ENCODE measurements around the gene RALGPS1.

The RALGPS1 gene

GRCh38 chr9:126914458-126915280 is at the start of gene RALGPS1:
Gene RALGPS1, plus strand, starts transcription at chr9:126914782. Its CDS starts 47,508 bp downstream, at chr9:126962290.
- DNase-seq (ENCODE audit: low spot score): peak; percentile 99

DNA sequence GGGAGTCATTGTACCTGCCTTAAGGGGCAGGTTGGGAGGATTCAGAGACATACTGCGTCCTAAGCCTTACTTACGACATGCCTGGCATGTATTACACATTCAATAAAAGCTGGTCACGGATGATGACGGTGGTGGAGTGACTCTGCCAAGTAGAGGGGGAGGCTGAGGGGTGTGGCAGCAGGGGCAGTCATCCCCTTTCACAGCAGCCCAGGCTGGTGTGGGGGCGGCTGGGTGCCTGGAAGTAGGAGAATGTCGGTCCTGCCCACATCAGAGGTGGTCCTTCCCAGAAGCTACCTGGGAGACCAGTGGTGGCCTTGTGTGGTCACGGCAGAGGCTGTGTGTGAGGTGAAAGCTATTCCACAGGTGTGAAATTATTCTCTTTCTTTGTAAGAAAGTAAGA is 45.2 kb upstream of the RALGPS1 start:
- no peak for DNase-seq (ENCODE audit: low spot score)

DNA sequence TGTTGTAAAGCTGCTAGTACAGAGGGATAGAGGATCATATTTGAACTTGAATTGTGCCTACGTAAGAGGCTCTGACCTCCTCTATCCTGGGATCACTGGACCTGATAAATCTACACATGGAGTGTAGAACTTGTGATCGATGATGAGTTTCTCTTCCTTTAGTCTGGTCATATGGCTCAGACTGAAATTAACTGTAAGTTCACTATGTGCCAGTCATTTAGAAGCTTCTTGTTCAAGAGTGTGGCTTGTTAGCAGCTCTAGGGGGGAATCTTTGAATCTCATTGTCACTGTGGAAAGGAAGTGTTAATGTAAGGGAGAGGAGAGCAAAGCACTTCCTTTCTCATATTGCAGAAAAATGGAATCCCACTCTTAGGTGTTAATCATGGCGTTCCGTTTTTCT is 42.1 kb upstream of the RALGPS1 start:
- no peak for DNase-seq (ENCODE audit: low spot score)

DNA sequence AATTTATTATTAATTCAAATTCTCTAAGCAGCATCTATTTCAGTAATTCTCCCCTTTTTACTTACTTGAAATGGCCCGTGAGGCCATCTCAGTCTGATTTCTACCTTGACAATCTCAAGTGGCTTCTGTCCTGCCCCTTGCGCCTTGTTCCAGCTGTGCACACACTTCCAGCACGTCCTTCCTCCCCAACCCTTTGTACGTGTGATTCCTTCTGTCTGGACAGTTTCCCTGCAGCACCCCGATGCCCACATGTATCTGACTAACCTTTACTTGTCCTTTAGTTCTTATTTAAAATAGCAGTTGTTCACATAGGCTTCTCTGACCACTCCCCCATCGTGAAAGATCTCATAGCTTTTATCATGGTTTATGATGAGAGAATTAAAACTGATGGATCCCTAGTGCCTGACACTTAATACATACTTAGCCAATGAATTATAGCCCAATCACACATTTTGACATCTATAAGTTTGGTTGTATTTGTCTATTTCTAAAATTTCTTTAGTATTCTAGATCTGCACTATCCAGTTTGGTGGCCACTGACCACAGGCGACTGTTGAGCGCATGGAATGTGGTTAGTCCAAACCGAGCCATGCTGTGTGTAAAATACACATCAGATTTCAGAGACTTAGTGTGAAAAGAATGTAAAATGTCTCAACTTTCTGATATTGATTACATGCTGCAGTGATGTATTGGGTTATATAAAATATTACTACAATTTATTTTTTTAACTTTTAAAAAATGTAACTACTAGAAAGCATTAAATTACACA is 39.9 kb upstream of the RALGPS1 start:
- no peak for DNase-seq (ENCODE audit: low spot score)

DNA sequence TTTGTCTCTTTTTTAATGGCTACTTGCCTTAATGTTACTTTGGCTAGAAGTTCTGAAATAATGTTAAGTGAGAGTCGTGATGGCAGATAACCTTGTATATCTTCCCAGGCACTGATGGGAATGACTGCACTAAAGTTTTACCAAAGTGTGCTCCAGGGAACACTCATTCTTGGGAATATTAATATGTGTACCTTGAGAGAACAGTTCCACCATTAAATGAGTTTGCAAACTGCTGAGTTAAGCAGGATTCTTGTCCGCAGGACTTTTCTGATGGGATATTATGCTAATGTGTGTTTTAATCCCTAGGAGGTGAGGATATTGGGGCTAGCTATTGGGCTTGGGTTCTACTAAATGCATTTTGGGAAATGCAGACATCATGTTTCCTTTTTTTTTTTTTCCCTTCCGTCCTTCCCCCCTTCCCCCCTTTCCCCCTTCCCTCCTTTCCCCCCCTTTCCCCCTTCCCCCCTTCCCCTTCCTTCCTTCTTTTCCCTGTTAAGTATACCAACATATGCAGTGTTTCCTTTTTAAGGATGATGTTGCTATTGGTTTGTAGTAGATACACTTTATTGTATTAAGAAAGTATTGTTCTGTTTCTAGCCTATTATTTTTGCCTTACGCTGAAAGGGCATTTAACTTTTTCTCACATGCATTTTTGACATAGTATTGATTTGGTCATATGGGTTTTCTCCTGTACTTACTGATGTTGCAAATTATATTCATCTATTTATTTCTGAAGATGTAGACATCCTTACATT is 38.6 kb upstream of the RALGPS1 start:
- no peak for DNase-seq (ENCODE audit: low spot score)

DNA sequence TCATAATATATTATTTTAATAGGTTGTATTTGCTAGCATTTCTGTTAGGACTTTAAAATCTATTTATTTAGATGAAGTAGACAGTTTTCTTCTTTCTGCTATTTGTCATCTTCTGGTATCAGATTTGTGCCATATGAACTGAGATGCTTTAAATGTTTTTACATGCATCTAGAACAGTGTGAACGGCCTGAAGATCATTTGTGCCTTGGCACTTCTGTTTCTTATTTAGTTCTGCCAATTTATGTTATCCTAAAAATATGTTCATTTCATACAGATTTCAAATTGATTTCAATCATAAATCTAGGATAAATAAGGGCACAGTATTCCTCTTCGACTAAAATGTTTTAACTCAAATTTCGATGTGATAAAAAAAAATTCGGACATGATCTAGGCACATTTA is 38.1 kb upstream of the RALGPS1 start:
- DNase-seq (ENCODE audit: low spot score): no peak

DNA sequence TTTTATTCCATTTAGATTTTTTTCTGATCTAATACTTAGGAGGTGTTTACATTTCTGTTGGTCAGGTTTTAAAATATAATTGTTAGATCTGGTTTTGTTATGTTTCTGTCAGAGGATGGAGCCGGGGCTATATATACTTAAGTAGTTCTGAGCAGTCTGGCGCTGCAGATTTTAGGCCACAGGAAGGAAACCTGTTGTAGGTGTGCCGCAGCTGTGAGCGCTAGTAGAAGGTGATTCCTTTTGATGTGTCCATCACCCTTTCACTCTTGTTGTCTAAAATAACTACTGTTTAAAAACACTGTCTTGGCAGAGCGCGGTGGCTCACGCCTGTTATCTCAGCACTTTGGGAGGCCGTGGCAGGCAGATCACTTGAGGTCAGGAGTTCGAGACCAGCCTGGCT is 37.2 kb upstream of the RALGPS1 start:
- DNase-seq (ENCODE audit: low spot score): no peak

- no peak for DNase-seq (ENCODE audit: low spot score)
Measured at GRCh38 chr9:126879288-126879687, 35.3 kb upstream of the RALGPS1 start.

- no peak for DNase-seq (ENCODE audit: low spot score)
Measured at GRCh38 chr9:126880226-126880946, 34.2 kb upstream of the RALGPS1 start.

DNA sequence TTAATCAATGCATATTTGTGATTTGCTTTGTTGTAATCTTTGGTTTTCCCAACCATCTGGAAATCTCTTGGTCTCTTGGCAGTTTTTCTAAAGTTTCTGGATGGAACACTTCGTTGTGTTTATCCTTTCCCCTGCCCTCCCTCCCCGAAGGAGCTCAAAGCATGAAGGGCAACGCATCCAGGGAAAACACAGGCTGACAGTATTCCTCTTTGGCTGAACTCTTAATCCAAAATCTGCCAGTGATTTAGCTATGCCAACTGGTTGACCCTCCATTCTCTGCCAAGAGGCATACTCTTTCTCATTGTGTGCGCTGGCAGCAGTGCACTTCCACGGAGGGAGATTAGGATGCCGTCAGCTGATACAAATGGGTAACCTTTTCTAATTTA is 33.6 kb upstream of the RALGPS1 start:
- no peak for DNase-seq (ENCODE audit: low spot score)

DNA sequence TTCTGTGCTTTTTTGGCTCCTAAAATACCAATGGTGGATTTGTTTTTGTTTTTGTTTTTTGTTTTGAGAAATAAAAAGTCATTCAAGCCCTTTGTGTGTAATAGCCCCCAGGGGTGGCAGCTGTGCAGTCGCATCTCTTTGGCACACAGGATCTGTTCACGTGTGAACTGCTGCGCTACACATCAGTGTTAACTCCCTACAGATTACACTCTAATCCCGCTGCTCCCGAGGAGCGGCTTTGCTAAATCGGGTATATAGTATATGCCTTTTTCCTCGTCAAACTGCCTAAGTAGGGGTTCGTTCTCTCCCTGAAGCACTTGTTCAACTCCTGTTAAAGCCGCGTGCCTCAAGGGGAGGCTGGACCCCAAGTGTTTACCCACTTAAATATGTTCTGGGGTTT is 31.8 kb upstream of the RALGPS1 start:
- DNase-seq (ENCODE audit: low spot score): no peak

DNA sequence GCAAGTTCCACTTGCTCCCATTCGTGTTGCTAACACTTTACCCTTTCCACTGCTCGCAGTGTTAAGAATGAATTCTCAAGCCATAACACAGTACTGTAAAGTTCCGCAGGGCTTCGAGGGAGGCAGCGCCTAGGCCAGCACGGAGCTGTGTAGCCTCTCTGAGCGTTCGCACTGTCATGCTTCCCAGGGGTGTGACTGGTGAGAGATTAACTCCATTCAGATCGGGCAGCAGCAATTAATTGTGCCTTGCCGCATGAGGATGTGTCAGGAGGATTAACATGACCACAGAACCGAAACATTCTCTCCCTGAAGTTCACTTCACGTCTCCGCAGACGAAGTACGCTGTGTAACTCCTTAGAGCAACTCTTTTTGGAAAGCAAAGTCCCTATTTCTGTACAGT is 30.9 kb upstream of the RALGPS1 start:
- DNase-seq (ENCODE audit: low spot score): no peak

DNA sequence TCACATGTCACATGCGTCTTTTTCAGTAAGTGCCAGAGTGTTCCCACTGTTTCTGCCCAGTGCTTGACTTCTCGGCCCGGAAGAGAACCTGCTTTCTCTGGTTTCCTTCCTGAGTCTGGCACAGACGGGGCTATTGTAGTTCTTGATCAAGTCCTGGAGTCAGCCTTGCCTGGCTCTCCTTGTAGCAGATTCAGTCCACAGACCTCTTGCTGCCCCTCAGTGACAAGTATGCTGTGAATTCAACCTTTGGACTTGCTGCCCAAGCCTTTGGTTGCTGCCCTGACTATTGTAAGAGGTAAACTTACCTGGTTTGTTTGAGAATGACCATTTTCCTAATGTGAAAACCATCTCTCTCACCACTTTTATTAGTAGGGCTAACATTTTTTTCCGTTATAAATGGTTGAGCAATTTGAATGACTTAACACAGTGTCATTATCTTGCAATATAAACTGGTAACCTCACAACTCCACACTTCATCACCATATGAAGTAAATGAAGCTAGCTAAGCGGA is 29.4 kb upstream of the RALGPS1 start:
- no peak for DNase-seq (ENCODE audit: low spot score)

- no peak for DNase-seq (ENCODE audit: low spot score)
Measured at GRCh38 chr9:126886034-126886822, 28.4 kb upstream of the RALGPS1 start.

DNA sequence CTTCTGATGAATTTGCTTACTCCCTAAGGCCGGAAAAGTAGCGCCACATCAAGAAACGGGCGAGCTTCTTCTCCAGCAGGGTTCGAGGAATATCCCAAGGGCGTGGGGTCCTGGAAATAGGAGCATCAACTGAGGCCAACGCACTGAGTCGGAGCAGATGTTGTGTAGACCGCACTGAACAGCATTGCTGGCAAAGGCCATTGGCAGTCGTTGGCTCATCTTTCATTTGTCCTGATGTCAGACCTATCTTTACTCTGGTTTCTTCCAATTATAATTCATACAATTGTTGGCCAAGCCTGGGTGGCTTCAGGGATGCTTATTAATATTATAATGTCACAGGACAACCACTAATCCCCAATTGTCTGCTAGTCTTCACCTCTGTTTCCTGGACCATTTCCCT is 27.7 kb upstream of the RALGPS1 start:
- no peak for DNase-seq (ENCODE audit: low spot score)

- no peak for DNase-seq (ENCODE audit: low spot score)
Measured at GRCh38 chr9:126891676-126892075, 22.9 kb upstream of the RALGPS1 start.

DNA sequence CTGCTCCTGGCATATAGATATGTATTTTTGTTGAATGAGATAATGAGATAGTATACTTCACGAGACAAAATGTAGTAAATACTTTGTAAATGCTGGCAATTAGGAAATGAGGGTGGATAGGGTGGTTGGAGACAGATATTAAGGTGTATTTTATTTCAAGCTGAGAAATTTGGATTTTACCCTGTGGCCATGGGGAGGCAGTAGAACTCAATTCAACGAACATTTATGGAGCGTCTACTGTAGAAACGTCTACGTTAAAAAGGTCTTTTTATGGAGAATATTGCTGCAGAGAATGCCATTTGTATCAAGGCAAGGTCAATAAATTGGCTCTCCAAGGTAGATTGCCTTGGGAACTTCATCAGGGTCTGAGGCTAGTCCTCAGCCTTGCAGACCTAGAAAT is 21.5 kb upstream of the RALGPS1 start:
- no peak for DNase-seq (ENCODE audit: low spot score)

DNA sequence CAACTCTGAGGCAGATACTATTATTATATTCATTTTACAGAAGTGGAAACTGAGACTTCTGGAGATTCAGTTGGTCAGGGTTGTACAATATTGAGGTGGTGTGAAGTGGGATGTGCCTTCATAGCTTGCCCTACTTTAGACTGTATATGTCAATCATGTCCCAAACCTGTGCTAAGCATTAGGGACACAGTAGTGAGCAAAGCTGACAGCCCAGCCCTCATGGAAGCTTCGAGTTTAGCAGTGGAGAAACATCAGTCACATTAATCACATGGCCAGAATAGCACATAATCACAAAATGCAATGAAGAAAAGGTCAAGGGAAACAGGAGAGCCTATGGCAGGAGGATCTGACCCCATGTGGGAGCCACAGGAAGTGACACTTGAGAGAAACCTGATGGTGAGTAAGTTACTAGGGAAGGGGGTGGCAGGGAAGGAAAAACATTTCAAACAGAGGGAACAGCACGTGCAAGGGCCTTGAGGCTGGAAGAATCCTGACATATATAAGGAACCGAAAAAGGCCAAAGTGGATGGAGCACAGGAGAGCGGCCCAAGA is 20.5 kb upstream of the RALGPS1 start:
- no peak for DNase-seq (ENCODE audit: low spot score)

GRCh38 chr9:126902210-126902609 is 12.4 kb upstream of the RALGPS1 start:
- DNase-seq (ENCODE audit: low spot score): no peak

GRCh38 chr9:126904586-126904985 is 10.0 kb upstream of the RALGPS1 start:
- DNase-seq (ENCODE audit: low spot score): no peak

DNA sequence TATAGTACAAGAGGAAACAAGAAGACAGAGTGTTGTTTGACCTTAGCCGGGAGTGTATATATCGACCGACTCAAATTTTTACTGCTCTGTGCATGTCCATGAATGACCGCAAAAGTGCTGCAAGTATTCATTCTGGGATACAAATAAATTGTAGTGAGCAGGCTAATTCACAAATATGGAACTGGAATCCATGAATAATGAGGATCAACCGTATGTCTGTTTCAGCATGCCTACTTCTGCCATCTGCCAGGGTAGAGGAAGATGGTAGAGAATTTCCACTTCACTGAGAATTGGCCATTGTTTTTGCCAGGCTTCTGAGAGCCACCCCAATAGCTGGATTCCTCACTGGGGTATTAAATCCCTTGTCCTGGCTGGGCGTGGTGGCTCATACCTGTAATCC is 8.5 kb upstream of the RALGPS1 start:
- no peak for DNase-seq (ENCODE audit: low spot score)
